CD14-positive monocyte (primary cell): ENCODE measurements around the gene SRD5A1. TPM values are rescaled to one million over a fixed set of nuclear protein-coding genes. Genes with fewer than 3 reads are reported as not detected.

Source experiments
- DNase-seq, 3 donors: peaks; one replicate each; pipeline ENCODE4 v3.0.0-alpha.2; 2011 to 2022
- H2AFZ ChIP-seq: 2 replicates; pipeline ENCODE4 v1.6.0; 2012; ENCODE audit warnings: mild to moderate bottlenecking, low read depth, low read length, inconsistent platforms; ENCODE audit not compliant: insufficient read depth, poor library complexity, severe bottlenecking
- H3K27ac ChIP-seq, 2 donors: 1 replicate in 1 of 2; 2 replicates in 1 of 2; pipeline ENCODE4 v1.5.1; 2012 to 2013; ENCODE audit warnings: low read length in 2 of 2, control low read depth in 1 of 2, inconsistent platforms in 1 of 2, low read depth in 1 of 2, mild to moderate bottlenecking in 1 of 2
- H3K27me3 ChIP-seq, 2 donors: one replicate each; pipeline versions ENCODE4 v1.6.0 to v1.6.1; 2011 to 2013; ENCODE audit warnings: low read length in 2 of 2; ENCODE audit not compliant: control insufficient read depth in 2 of 2, insufficient read depth in 2 of 2
- H3K36me3 ChIP-seq, 2 donors: replicated peaks in 1 of 2; 1 replicate in 1 of 2; 2 replicates in 1 of 2; pipeline versions ENCODE4 v1.5.1 to v1.6.1; 2012 to 2013; ENCODE audit warnings: low read length in 2 of 2, control low read depth in 1 of 2, inconsistent platforms in 1 of 2, mild to moderate bottlenecking in 1 of 2; ENCODE audit not compliant: insufficient read depth in 2 of 2, control insufficient read depth in 1 of 2
- H3K4me1 ChIP-seq, 2 donors: 1 replicate in 1 of 2; 2 replicates in 1 of 2; pipeline versions ENCODE4 v1.5.1 to v1.6.1; 2012 to 2013; ENCODE audit warnings: low read length in 2 of 2, control low read depth in 1 of 2, inconsistent platforms in 1 of 2, mild to moderate bottlenecking in 1 of 2, moderate library complexity in 1 of 2; ENCODE audit not compliant: insufficient read depth in 2 of 2, control insufficient read depth in 1 of 2
- H3K4me2 ChIP-seq: replicated peaks from 2 replicates; pipeline ENCODE3; 2012; ENCODE audit warnings: low read length, moderate library complexity, mild to moderate bottlenecking; ENCODE audit not compliant: poor library complexity, severe bottlenecking; ENCODE audit errors: extremely low read depth
- H3K4me3 ChIP-seq, 3 experiments: fragments of 200-600 bp in 1 of 3; sonication (generic) in 1 of 3; replicated peaks in 1 of 3; 1 replicate in 2 of 3; 2 replicates in 1 of 3; pipeline ENCODE4 v1.5.1; 2011 to 2013; ENCODE audit warnings: low read length in 3 of 3, mild to moderate bottlenecking in 3 of 3, control low read depth in 2 of 3, low read depth in 2 of 3, inconsistent platforms in 1 of 3, moderate library complexity in 1 of 3
- H3K79me2 ChIP-seq: 2 replicates; pipeline ENCODE4 v1.6.0; 2012; ENCODE audit warnings: mild to moderate bottlenecking, control low read depth, inconsistent platforms, low read length, moderate library complexity; ENCODE audit not compliant: insufficient read depth
- H3K9ac ChIP-seq: 2 replicates; pipeline ENCODE4 v1.6.0; 2017; ENCODE audit warnings: low read length, mild to moderate bottlenecking; ENCODE audit not compliant: insufficient read depth, poor library complexity, severe bottlenecking
- H3K9me3 ChIP-seq, 2 donors: replicated peaks in 1 of 2; 1 replicate in 1 of 2; 2 replicates in 1 of 2; pipeline versions ENCODE4 v1.5.1 to v1.6.1; 2012 to 2013; ENCODE audit warnings: low read length in 2 of 2, control low read depth in 1 of 2; ENCODE audit not compliant: control insufficient read depth in 1 of 2, insufficient read depth in 1 of 2
- H4K20me1 ChIP-seq: 2 replicates; pipeline ENCODE4 v1.6.0; 2012; ENCODE audit warnings: mild to moderate bottlenecking, low read length, control low read depth, moderate library complexity; ENCODE audit not compliant: insufficient read depth
- H3K27ac Mint-ChIP-seq, 7 donors: one replicate each; pipeline ENCODE4 v1.8.0; 2020; ENCODE audit warnings: mild to moderate bottlenecking in 7 of 7, mixed read lengths in 7 of 7, moderate library complexity in 6 of 7, inconsistent platforms in 2 of 7
- H3K27me3 Mint-ChIP-seq, 3 donors: one replicate each; pipeline ENCODE4 v1.8.0; 2021 to 2022; ENCODE audit warnings: low read depth in 3 of 3, mild to moderate bottlenecking in 3 of 3, mixed read lengths in 3 of 3, moderate library complexity in 3 of 3, inconsistent platforms in 1 of 3
- H3K36me3 Mint-ChIP-seq, 2 donors: one replicate each; pipeline ENCODE4 v1.8.0; 2020; ENCODE audit warnings: mixed read lengths in 2 of 2, inconsistent platforms in 1 of 2, mild to moderate bottlenecking in 1 of 2
- H3K4me1 Mint-ChIP-seq: one replicate; pipeline ENCODE4 v1.8.0; 2020; ENCODE audit warnings: mild to moderate bottlenecking, mixed read lengths
- H3K4me3 Mint-ChIP-seq, 2 donors: one replicate each; pipeline ENCODE4 v1.8.0; 2020; ENCODE audit warnings: mild to moderate bottlenecking in 2 of 2, mixed read lengths in 2 of 2, moderate library complexity in 1 of 2
- H3K9me3 Mint-ChIP-seq, 7 donors: one replicate each; pipeline ENCODE4 v1.8.0; 2020 to 2022; ENCODE audit warnings: mixed read lengths in 7 of 7, mild to moderate bottlenecking in 6 of 7, moderate library complexity in 6 of 7, inconsistent platforms in 2 of 7
- WGBS: methylation state at CpG from one replicate; pipeline ENCODE4 v1.1.5; 2013; ENCODE audit warnings: missing lambda C conversion rate; ENCODE audit not compliant: insufficient coverage; 5-methylcytosine and 5-hydroxymethylcytosine counted together
- intact Hi-C, 2 donors: fragments of 100-400 bp; cut with micrococcal nuclease; formaldehyde crosslinking; loops; one replicate each; pipeline versions ENCODE4 v1.15.0 to v1.15.1; 2023
- polyA plus RNA-seq, 3 donors: library from polyadenylated mRNA; depleted of rRNA in 1 of 3; unstranded in 2 of 3; stranded (reverse) in 1 of 3; fragments of 300-500 nt in 2 of 3; fragments of >200 nt in 1 of 3; fragmentation: Illumina TruSeq in 2 of 3; gene quantifications; 1 replicate in 2 of 3; 2 replicates in 1 of 3; pipeline ENCODE4 v1.2.3, GENCODE V29; 2012 to 2021
- TF ChIP-seq, protein P1 (sequence below): fragments of 200-600 bp; IDR thresholded peaks from one replicate; pipeline ENCODE4 v1.8.0; 2022; ENCODE audit warnings: antibody characterized with exemption, mild to moderate bottlenecking

Gene SRD5A1
- polyA plus RNA-seq, 3 donors: 21.2 to 34.7 (median 26.0) TPM

DNA sequence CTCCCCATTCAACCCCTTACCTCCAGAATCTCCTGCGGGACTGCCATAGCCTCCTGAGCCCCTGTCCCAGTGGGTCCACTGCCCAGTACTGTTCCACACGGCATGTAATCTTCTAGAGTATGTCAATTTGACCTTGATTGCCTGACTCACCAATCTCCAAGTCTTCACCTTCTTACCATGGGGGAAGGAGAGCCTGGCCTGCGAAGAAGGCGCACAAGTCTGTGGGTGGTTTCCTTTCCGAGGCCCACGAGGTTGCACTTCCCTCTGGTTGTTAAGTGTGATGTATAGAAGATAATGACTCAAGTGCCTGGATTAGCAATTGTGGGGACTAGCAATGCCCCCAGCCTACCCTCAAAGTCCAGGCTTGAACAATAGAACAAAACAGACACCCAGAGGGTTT lies 71.8 kb downstream of the SRD5A1 start:
- H3K4me2 ChIP-seq: no peak overlapping the region
- no peak overlapping the region for H2AFZ ChIP-seq

DNA sequence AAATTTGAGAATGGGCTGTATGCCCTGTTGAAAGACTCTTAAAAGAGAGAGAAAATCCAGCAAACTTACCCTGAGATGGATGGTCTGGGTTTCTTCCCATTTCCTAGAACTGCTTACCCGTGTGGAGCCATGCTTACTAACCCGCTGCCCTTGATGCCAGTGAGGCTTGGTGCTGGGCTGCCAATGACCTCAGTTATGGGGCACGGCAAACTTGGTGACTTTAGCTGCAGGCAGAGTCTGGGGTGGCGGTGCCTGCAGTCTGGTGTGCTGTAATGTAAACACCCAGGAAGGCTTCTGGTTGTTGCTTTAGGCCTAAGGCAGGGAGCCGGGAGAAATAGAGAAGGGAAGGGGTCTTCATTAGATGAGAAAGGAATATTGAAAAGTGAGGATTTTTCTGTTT lies 72.7 kb downstream of the SRD5A1 start:
- Histone ChIP-seq H3K4me3 (no peak overlapping the region), H3K27me3 (peaks cover 0 to under 1% of the 10 kb centered on the region in 2 donors), H3K4me1 (peaks cover 16 to 25% of the 10 kb centered on the region in 2 donors), H4K20me1 (no peaks in the 10 kb centered on the region), H2AFZ (no peak overlapping the region), H3K79me2 (no peaks in the 10 kb centered on the region), H3K9ac (no peak overlapping the region), H3K4me2 (no peak overlapping the region), H3K36me3 (no peaks in the 10 kb centered on the region), H3K27ac (no peak overlapping the region), H3K9me3 (no peaks in the 10 kb centered on the region)
- peaks cover 32% of the 10 kb centered on the region for H3K4me1 Mint-ChIP-seq
- H3K4me3 Mint-ChIP-seq: no peak overlapping the region
- WGBS: 100% methylated on average over 3 of the region's 5 CpGs
- peaks cover 0 to 8% (median 1%) of the 10 kb centered on the region in 7 donors for H3K9me3 Mint-ChIP-seq
- H3K36me3 Mint-ChIP-seq: no peaks in the 10 kb centered on the region
- no peak for DNase-seq
- TF ChIP-seq, protein P1, sequence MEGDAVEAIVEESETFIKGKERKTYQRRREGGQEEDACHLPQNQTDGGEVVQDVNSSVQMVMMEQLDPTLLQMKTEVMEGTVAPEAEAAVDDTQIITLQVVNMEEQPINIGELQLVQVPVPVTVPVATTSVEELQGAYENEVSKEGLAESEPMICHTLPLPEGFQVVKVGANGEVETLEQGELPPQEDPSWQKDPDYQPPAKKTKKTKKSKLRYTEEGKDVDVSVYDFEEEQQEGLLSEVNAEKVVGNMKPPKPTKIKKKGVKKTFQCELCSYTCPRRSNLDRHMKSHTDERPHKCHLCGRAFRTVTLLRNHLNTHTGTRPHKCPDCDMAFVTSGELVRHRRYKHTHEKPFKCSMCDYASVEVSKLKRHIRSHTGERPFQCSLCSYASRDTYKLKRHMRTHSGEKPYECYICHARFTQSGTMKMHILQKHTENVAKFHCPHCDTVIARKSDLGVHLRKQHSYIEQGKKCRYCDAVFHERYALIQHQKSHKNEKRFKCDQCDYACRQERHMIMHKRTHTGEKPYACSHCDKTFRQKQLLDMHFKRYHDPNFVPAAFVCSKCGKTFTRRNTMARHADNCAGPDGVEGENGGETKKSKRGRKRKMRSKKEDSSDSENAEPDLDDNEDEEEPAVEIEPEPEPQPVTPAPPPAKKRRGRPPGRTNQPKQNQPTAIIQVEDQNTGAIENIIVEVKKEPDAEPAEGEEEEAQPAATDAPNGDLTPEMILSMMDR: no peak
- peak overlapping the region in 1 of 7 donors; percentile 52 for H3K27ac Mint-ChIP-seq
- H3K27me3 Mint-ChIP-seq: peaks cover 7 to 19% (median 15%) of the 10 kb centered on the region in 3 donors
- intact Hi-C loops: no loop called here

More for the DNA sequence above, 71.8 kb downstream of the SRD5A1 start:
- H3K27ac Mint-ChIP-seq: peak overlapping the region in 4 of 7 donors; percentile 2 to 57 (median 26)
- Histone ChIP-seq H3K4me3 (no peak overlapping the region), H3K79me2 (no peaks in the 10 kb centered on the region), H3K9ac (no peak overlapping the region), H3K4me1 (peaks cover 16 to 25% of the 10 kb centered on the region in 2 donors), H3K27me3 (peaks cover 0 to 9% of the 10 kb centered on the region in 2 donors), H3K27ac (no peak overlapping the region), H3K9me3 (no peaks in the 10 kb centered on the region), H4K20me1 (no peaks in the 10 kb centered on the region), H3K36me3 (no peaks in the 10 kb centered on the region)
- peaks cover 0 to 8% (median 1%) of the 10 kb centered on the region in 7 donors for H3K9me3 Mint-ChIP-seq
- H3K36me3 Mint-ChIP-seq: no peaks in the 10 kb centered on the region
- H3K4me3 Mint-ChIP-seq: no peak overlapping the region
- peak; percentile 19 to 69 (median 38) for DNase-seq
- intact Hi-C loops: no loop called here
- H3K4me1 Mint-ChIP-seq: peaks cover 28% of the 10 kb centered on the region
- TF ChIP-seq, protein P1: no peak
- peaks cover 13 to 23% (median 14%) of the 10 kb centered on the region in 3 donors for H3K27me3 Mint-ChIP-seq
- WGBS: 100% methylated on average over 1 of the region's 6 CpGs
